Right ventricle myocardium inferior (tissue), 1 donor: ENCODE results near the gene GPRASP3. TPM values are rescaled to one million over a fixed set of nuclear protein-coding genes. Genes with fewer than 3 reads are reported as not detected.
"Not testable (repeated sequence)": the region's sequence is repeated elsewhere in the genome, so short reads cannot be mapped to it uniquely, and the experiment has no call there.

ENCODE experiments used
- ATAC-seq: fragments of 200-7000 bp; cut with Tn5 transposase; one replicate; pipeline ENCODE4 v1.9.1; 2020; ENCODE audit warnings: mild to moderate bottlenecking, moderate library complexity
- DNase-seq: peaks from one replicate; pipeline ENCODE4 v3.0.0; 2021; ENCODE audit errors: missing footprints
- intact Hi-C: fragments of 100-400 bp; cut with DNase I; formaldehyde crosslinking; loops from one replicate; pipeline ENCODE4 v1.11.0; 2022
- long read RNA-seq: library from polyadenylated mRNA; unstranded; transcript quantifications from one replicate; pipeline ENCODE4 v2.0.0, GENCODE V29; 2021
- total RNA-seq: library from RNA; stranded (reverse); fragmentation: NEBNext Ultra II Directional; extraction: Animal tissue kit (Norgen Biotek cat#: 25700); gene quantifications from one replicate; pipeline ENCODE4 v1.2.1, GENCODE V29; 2021
- donor health status: DM: no; HTN: yes; CAD: no; lungs with severe emphysema.

The GPRASP3 gene, protein sequence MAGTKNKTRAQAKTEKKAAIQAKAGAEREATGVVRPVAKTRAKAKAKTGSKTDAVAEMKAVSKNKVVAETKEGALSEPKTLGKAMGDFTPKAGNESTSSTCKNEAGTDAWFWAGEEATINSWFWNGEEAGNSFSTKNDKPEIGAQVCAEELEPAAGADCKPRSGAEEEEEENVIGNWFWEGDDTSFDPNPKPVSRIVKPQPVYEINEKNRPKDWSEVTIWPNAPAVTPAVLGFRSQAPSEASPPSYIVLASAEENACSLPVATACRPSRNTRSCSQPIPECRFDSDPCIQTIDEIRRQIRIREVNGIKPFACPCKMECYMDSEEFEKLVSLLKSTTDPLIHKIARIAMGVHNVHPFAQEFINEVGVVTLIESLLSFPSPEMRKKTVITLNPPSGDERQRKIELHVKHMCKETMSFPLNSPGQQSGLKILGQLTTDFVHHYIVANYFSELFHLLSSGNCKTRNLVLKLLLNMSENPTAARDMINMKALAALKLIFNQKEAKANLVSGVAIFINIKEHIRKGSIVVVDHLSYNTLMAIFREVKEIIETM
- 7.0 TPM for total RNA-seq
- long read RNA-seq: 0 reads

DNA sequence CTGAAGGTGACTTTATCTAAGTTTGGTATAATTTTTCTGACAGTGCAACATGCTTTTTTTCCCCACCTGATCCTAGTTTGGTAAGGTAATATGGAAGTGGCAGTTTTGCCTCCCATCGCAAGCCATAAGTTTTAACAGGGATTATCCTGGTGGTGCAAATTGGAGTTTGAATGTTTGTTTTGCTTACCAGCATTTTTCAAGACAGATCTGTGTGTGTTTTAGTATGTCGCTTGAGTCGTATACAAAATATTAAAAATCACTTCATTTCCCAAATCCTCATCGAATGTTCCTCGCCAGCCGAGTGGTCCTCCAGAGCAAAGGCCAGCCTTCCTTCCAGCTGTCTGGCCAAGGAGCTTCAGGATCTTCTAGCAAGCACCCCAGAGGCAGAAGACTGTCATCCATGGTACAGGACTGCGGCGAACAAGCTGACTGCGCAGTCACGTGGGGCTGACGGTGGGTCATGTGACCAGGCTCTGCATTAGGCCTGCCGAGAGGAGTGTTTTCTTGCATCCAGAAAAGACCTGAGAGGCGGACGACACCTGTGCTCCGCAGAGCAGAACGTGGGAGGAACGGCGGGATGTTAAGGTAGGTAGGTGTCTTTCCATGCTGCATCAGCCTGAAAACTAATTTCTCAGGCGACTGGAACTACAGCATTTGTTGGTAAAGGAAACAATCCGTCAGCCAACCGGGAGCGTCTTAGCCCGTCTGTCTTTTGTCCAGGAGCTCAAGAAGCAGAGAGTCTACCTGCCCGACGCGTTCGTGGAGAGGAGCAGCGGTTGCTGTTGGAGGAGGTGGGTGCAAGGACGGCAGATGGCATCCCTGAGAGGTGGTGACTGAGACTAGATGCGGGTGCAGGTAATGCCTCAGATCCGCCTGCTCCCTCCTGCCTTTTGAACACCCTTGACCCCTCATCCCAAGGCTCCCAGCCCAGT lies at the start of gene GPRASP3:
TSS of gene GPRASP3 (plus strand) at position 507 of the 932 bp plus-strand sequence. CDS start 28,253 bp downstream, outside the sequence.
- ATAC-seq (peak; percentile 91), DNase-seq (peak; percentile 86)
- intact Hi-C loops: no loop called here

DNA sequence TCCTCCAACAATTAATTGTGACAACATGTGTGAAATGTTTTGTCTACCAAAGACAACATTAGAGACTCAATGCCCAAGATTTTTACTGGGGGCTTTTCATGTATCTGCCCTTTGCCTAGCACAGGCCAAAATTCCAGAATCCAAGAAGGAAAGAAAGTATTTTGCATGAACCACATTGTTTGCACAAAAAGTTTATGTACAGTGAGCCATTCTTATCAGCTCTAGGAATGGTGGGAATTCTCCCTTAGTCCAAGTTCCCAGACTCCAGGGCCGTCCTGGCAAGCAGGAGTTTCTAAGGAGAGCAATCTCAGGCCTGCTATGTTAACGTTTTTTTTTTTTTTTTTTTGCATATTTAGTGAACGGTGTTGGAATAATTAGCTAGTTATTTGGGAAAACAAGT lies 47.7 kb upstream of the GPRASP3 start:
- DNase-seq: no peak
- no peak for ATAC-seq
- intact Hi-C loops: no loop called here

DNA sequence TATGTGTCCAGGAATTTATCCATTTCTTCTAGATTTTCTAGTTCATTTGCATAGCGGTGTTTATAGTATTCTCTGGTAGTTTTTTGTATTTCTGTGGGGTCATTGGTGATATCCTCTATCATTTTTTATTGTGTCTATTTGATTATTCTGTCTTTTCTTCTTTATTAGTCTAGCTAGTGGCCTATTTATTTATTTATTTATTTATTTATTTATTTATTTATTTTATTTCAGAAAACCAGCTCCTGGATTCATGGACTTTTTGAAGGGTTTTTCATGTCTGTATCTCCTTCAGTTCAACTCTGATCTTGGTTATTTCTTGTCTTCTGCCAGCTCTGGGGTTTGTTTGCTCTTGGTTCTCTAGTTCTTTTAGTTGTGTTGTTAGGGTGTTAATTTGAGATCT lies 43.1 kb upstream of the GPRASP3 start:
- ATAC-seq, DNase-seq, intact Hi-C loops: not testable (repeated sequence)

DNA sequence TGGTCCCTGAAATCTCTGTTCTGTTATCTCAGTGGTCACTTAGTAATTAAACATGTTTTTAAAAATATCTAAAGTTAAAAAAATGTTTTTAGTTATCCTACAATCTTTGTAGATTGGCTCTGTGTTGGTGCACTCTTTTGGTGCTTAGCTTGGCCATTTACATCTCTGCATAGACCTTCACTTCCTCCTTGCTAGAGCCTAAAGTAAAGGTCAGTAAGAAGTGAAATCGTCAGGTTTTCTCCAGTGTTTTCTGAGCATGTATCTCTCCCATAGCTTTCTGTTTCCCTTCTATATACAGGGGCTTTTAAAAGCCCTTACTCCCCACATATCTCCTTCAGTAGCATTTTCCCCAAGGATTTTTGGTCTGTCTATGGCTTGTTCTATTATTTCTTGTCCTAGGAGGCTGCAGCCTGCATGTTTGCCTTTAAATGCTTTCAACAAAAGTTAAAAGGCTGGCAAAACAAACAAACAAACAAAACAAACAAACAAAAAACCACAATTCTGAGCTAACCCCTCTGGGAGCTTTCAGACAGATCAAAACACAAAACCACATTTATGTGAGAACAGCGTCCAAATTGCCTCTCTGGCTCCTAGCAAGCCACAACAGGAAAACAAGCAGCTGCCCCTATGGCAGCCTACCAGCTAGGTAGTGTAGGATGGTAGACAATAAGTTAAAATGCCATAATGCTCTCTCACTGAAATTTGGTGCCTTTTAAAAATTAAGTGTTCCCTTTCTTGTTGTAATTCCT lies 35.6 kb upstream of the GPRASP3 start:
- intact Hi-C loops: no loop called here
- no peak for DNase-seq
- no peak for ATAC-seq

- DNase-seq: no peak
- ATAC-seq: no peak
- intact Hi-C loops: no loop called here
Observed at GRCh38 chrX:102694749-102695148, 25.8 kb upstream of the GPRASP3 start.

DNA sequence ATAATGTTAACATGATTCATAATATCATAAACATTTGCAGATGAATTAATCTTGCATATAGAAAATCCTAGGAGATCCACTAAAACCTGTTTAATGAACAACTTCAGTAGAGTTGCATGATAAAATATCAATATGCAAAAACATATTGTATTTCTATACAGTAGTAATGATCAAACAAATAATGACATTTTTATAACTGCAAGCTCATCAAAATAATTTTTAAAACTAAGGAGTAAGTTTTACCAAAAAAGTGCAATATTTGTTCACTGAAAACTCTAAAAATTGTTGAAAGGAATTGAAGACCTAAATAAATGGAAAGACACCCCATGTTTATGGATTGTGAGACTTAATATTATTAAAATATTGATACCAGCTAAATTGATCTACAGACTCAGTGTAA lies 24.2 kb upstream of the GPRASP3 start:
- intact Hi-C loops: no loop called here
- ATAC-seq (no peak), DNase-seq (no peak)

DNA sequence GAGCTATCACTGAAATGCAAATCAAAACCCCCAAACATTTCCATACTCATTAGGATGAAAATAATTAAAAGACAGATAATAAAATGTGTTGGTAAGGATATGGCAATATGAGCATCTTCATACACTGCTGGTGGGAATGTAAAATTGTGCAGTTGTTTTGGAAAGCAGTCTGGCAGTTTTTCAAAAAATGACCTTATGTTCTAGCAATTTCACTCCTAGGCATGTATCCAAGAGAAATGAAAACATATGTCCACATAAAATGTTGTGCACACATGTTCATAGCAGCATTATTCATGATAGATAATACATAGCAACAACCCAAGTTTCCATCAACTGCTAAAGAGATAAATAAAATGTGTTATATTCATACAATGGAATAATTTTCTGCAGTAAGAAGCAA lies 23.0 kb upstream of the GPRASP3 start:
- no peak for DNase-seq
- intact Hi-C loops: no loop called here
- no peak for ATAC-seq

- intact Hi-C loops: no loop called here
- no peak for ATAC-seq
- no peak for DNase-seq
Observed at GRCh38 chrX:102708900-102709299, 11.6 kb upstream of the GPRASP3 start.

DNA sequence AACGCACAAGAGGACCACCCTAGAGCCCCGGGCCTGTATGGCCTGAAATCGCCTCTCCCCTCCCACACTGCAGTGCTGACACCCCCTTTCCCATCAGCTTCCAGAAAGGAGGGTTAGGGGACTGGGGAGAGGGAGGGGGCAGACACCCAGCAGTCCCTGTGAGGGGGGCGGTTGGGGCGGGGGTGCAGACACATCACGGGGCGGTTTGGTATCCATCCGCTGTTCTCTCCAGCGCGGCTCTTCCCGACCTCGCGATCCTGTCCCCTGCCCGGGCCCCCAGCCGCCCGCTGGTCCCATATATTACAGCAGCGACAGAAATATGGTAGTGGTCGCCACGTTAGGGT lies 8.7 kb upstream of the GPRASP3 start:
- DNase-seq (no peak), ATAC-seq (no peak)
- intact Hi-C loops: loop anchor here (5.0 to 10.0 kb wide), 2 partner anchors 57 to 110 kb away; partner anchors contain the start of gene GPRASP1

DNA sequence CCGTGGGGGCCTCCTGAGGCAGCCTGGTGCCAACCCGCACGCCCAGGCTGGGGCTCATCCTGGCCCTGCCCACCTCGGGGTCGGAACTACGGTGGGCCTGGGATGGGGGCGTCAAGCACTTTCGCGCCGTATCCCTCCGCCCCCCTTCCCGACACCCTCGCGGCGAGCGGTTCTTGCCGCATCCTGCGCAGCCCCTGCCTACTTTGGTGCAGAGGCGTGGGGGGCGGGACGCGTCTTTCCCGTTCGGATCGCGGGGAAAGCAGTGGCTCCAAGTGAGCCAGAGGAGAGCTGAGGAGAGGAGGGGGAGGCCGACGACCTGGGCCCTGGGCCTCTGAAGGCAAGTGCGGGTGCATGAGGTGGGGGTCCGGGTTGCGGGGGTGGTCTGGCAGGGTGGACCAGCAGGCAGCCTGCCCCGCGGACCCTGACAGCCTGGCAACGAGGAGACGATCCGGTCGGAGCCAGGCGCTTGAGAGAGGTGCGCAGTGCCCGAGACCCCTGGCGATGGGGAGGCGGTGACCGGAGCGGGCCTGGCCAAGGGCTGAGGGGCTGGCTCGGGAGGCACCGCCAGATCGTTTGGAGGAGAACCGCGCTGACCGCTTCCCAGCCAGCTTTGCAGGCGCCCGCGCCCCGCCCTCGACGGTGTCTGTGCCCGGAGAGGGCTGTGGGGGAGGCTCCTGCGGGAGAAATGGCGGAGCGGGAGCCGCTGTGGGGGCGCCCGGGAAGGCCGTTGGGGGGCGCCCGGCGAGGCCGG lies 8.2 kb upstream of the GPRASP3 start, which contains the start of gene GPRASP2:
TSS of gene GPRASP2 (plus strand) at position 233 of the 751 bp plus-strand sequence. CDS start 2,422 bp downstream, outside the sequence.
- intact Hi-C loops: loop anchor here (5.0 to 10.0 kb wide), 2 partner anchors 58 to 110 kb away; partner anchors contain the start of gene GPRASP1
- DNase-seq (peak; percentile 84), ATAC-seq (peak; percentile 91)

- intact Hi-C loops: loop anchor here (5.0 to 10.0 kb wide), 2 partner anchors 58 to 111 kb away; partner anchors contain the start of gene GPRASP1
- ATAC-seq: peak; percentile 89
- DNase-seq: peak; percentile 67
Observed at GRCh38 chrX:102712981-102713625, 7.4 kb upstream of the GPRASP3 start.

DNA sequence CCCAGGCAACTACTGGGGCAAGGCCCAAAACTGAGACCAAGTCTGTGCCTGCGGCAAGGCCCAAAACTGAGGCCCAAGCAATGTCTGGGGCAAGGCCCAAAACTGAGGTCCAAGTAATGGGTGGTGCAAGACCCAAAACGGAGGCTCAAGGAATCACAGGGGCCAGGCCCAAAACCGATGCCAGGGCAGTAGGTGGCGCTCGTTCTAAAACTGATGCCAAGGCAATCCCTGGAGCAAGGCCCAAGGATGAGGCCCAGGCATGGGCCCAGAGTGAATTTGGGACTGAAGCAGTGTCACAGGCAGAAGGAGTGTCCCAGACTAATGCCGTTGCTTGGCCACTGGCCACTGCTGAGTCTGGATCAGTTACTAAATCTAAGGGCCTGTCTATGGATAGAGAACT lies 5.5 kb upstream of the GPRASP3 start:
- DNase-seq (no peak), ATAC-seq (no peak)

DNA sequence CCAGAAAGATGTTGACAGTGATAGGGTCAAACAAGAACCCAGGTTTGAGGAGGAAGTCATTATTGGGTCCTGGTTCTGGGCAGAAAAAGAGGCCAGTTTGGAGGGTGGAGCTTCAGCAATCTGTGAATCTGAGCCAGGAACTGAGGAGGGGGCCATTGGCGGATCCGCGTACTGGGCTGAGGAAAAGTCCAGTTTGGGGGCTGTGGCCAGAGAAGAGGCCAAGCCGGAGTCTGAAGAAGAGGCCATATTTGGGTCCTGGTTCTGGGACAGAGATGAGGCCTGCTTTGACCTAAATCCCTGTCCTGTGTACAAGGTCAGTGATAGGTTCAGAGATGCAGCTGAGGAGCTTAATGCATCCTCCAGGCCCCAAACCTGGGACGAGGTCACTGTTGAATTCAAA lies 4.6 kb upstream of the GPRASP3 start:
- intact Hi-C loops: loop anchor here (10.0 kb wide), 1 partner anchor 61 kb away; the partner anchor contains the start of gene GPRASP1
- ATAC-seq (no peak), DNase-seq (no peak)

More for the DNA sequence above, 5.5 kb upstream of the GPRASP3 start:
- intact Hi-C loops: loop anchor here (5.0 to 10.0 kb wide), 2 partner anchors 60 to 113 kb away; partner anchors contain the start of gene GPRASP1

- DNase-seq, intact Hi-C loops, ATAC-seq: not testable (repeated sequence)
Observed at GRCh38 chrX:102721169-102721506, 595 bp downstream of the GPRASP3 start.

DNA sequence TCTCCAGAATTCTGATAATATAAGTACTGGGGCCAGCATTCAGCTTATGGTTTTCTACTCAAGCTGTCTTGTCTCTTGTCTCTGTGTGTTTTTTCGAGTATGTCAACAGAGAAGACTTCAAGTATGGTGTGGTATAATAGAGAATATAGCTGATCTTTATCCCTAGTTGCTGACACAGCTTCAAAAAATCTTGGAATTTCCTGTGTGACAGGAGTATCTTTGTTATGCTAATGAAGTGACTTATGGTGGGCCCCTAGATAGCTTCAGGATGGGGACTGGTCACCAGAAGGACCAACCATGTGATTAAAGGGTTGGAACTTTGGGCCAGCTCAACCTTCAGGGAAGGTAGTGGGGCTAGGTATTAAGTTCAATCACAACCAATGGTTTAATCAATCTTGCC lies 2.9 kb downstream of the GPRASP3 start:
- DNase-seq (no peak), ATAC-seq (no peak)
- intact Hi-C loops: no loop called here

DNA sequence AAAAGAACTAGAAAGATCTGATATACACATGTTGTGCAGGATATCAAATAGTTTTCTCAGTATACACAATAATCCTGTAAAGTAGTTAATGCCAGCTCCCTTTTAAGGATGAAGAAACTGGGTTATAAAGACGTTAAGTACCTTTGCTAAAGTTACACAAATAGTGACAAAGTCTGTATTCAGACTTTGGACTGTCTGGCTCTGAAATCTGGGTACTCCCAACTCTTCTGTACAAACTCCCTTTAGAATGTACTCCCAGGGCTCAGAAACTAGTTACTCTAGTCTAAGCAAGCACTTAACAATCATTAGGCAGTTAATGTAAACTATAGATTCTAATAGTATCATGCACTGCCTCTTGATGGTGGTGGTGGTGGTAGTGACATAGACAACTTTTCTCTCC lies 7.2 kb downstream of the GPRASP3 start:
- intact Hi-C loops: no loop called here
- DNase-seq: no peak
- no peak for ATAC-seq

- intact Hi-C loops: no loop called here
- no peak for DNase-seq
- ATAC-seq: no peak
Observed at GRCh38 chrX:102728646-102729045, 8.1 kb downstream of the GPRASP3 start.
